ENCODE results near the gene NID2.

Gene NID2, protein sequence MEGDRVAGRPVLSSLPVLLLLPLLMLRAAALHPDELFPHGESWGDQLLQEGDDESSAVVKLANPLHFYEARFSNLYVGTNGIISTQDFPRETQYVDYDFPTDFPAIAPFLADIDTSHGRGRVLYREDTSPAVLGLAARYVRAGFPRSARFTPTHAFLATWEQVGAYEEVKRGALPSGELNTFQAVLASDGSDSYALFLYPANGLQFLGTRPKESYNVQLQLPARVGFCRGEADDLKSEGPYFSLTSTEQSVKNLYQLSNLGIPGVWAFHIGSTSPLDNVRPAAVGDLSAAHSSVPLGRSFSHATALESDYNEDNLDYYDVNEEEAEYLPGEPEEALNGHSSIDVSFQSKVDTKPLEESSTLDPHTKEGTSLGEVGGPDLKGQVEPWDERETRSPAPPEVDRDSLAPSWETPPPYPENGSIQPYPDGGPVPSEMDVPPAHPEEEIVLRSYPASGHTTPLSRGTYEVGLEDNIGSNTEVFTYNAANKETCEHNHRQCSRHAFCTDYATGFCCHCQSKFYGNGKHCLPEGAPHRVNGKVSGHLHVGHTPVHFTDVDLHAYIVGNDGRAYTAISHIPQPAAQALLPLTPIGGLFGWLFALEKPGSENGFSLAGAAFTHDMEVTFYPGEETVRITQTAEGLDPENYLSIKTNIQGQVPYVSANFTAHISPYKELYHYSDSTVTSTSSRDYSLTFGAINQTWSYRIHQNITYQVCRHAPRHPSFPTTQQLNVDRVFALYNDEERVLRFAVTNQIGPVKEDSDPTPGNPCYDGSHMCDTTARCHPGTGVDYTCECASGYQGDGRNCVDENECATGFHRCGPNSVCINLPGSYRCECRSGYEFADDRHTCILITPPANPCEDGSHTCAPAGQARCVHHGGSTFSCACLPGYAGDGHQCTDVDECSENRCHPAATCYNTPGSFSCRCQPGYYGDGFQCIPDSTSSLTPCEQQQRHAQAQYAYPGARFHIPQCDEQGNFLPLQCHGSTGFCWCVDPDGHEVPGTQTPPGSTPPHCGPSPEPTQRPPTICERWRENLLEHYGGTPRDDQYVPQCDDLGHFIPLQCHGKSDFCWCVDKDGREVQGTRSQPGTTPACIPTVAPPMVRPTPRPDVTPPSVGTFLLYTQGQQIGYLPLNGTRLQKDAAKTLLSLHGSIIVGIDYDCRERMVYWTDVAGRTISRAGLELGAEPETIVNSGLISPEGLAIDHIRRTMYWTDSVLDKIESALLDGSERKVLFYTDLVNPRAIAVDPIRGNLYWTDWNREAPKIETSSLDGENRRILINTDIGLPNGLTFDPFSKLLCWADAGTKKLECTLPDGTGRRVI (N-terminal part only)

DNA sequence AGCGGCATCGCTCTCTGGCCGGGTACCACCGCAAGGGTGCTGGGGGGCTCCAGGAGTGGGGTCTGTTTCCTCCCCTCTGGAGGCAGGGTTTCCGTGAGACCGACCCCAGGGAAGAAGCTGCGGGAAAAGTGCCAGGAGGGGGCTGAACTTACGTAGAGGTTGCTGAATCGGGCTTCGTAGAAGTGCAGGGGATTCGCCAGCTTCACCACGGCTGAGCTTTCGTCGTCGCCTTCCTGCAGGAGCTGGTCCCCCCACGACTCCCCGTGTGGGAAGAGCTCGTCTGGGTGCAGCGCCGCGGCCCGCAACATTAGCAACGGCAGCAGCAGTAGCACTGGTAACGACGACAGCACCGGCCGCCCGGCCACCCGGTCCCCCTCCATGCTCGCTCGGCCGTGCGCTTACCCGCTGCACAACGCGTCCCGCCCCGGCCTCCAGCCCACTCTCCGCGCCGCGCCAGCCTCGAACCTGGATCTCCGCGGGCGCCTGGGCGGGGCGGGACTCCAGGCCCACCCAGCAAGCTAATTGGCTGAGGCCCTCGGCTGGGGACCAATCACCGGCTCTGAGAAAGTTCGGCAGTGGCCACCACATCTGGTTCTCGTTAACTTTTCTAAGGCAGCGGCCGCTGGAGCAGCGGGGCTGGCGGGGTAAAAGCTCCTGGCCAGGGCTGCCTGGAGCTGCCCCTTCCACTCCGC is at the start of gene NID2:
TSS of gene NID2 (minus strand) at position 445 of the 692 bp plus-strand sequence. CDS start at position 380, 65 bp downstream.
- DNase-seq (ENCODE audit: low read depth in 1 of 2, low spot score in 1 of 2), result peak in 1 of 2 donors; percentile 0

DNA sequence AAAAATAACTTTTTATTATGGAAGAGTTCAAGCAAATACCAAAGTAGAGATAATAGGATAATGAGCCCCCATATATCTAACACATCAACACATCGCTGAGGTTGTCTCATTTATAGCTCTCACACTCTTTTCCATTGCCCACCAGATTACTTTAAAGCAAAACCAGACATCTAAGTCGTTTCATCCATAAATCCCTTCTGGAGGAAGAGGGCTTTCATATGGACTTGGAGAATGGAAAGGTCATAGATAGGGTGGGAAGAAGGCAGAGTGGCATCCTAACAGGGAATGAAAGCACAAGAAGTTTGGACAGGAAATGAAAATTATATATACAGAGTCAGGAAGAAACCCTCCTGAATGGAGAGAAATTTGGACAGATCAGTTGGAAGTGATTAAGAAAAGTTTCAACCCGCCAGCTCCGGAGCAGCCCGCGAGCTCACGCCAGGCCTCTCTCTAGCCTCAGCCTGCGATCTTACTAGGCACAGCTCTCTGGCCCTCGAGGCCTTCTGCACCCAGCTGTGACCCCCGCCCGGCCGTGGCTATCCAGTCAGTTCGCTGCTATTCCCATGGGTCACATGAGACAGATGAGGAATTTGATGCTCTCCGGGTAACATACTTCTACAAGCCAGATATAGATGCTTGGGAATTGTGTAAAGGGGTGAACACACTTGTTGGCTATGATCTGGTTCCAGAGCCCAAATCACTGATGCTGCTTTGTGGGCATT is 48.4 kb upstream of the NID2 start:
- no peak for DNase-seq (ENCODE audit: low read depth in 1 of 2, low spot score in 1 of 2)

DNA sequence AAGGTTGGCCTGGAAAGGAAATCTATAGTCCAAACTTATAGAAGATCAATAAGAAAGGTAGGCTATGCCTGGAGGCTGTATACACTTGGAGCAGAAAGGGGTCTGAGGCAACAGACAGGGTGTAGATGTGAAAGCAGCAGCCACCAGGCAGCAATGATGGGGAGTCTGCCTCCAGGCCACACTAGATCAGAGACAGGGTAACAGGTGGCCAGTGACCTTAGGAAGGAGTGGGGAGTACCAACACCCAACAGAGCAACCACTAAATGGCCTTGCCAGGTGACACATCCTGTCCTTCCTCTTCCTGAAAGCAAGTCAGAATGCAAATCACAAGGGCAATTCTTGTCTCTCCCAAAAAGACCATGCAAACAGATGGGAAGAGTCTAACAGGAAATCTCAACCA is 46.4 kb upstream of the NID2 start:
- no peak for DNase-seq (ENCODE audit: low read depth in 1 of 2, low spot score in 1 of 2)

DNA sequence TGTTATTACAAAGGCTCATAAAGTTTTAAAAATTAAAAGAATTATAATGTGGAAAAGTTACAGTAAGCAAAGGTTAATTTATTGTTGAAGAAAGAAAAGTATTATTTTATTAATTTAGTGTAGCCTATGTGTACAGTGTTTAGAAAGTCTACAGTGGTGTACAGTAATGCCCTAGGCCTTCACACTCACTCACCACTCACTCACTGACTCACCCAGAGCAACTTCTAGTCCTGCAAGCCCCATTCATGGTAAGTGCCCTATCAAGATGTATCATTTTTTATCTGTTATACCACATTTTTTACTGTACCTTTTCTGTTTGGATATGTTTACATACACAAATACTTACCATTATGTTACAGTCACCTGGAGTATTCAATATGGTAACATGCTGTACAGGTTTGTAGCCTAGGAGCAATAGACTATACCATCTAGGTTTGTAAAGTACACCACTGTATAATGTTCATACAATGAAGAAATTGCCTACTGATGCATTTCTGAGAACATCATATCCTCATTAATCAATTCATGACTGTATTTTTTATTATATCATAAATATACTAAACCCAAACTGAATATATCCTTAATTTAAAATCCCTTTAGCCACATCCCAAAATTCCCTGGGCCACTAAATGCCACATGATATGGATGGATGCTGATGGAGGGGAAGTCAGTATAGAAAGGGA is 43.6 kb upstream of the NID2 start:
- DNase-seq (ENCODE audit: low read depth in 1 of 2, low spot score in 1 of 2), result no peak

DNA sequence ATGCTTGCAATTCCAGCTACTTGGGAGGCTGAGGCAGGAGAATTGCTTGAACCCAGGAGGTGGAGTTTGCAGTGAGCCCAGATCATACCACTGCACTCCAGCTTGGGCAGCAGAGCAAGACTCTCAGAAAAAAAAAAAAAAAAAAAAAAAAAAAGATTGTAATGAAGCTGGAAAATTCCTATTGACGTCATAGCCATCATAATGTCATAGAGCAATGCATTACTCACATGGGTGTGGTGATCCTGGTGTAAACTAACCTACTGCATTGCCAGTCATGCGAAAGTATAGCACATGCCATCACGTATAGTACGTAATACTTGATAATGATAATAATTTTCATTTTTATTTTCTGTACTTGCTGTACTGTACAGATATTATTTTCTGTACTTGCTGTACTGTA is 42.7 kb upstream of the NID2 start:
- DNase-seq (ENCODE audit: low read depth in 1 of 2, low spot score in 1 of 2), result no peak

GRCh38 chr14:52110441-52111086 is 41.7 kb upstream of the NID2 start:
- DNase-seq (ENCODE audit: low read depth in 1 of 2, low spot score in 1 of 2), result no peak

DNA sequence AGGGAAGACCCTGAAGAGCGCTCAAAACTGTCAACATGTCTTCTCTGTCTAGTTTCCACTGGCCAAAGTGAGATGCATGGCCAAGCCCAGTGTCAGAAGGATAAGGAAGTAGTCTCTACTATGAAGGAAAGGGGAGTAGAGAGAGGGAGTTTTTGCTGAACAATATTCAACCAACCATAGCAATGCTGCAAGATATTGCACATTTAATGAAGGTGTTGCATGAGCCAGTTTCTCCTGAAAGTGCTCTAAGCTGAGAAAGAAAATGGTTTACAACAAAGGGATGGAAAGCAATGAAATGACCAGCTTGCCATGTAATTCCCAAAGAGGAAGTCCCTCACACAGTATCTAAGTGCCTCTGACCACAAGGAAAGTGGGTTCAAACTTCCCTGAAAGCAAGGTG is 40.0 kb upstream of the NID2 start:
- DNase-seq (ENCODE audit: low read depth in 1 of 2, low spot score in 1 of 2), result no peak

GRCh38 chr14:52106840-52107239 is 38.0 kb upstream of the NID2 start:
- DNase-seq (ENCODE audit: low read depth in 1 of 2, low spot score in 1 of 2), result no peak

- no peak for DNase-seq (ENCODE audit: low read depth in 1 of 2, low spot score in 1 of 2)
Observed at GRCh38 chr14:52103416-52103815, 34.6 kb upstream of the NID2 start.

DNA sequence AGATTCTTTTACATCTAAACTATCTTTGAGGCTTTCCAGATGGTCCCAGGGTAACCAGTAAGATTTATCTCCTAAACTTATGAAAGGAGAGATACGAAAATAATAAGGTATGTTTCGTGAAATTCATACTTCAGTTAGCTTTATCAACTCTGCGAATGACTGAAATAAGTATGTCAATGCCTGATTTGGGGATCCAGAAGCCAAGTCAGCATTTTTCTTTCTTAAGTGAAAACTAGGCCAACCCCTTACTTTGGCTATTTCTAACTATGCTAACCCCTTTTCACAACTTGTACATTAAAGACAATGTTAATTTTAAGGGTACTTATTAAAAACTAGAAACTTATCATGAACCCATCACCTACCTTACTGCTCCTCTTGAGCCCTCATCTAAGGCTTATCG is 26.9 kb upstream of the NID2 start:
- no peak for DNase-seq (ENCODE audit: low read depth in 1 of 2, low spot score in 1 of 2)

DNA sequence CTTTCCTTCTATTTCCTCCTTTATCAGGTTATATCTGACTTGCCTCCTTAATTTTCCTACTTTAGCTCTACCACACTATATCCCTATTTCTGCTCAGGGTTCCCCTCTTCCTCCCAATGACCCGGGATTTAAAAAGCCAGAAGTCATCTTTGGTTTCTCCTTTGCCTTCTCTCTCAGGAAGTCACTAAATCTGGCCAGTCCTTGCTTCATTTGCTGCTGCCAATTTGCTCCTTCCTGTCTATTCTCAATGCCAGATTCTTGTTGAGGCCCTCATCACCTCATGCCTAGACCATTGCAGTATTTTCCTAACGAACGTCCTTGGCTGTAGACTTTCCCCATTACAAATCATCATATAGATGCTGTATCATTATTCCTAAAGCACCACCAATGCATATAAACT is 26.5 kb upstream of the NID2 start:
- DNase-seq (ENCODE audit: low read depth in 1 of 2, low spot score in 1 of 2), result no peak

GRCh38 chr14:52094546-52095271 is 25.9 kb upstream of the NID2 start:
- no peak for DNase-seq (ENCODE audit: low read depth in 1 of 2, low spot score in 1 of 2)

GRCh38 chr14:52091928-52092327 is 23.1 kb upstream of the NID2 start:
- no peak for DNase-seq (ENCODE audit: low read depth in 1 of 2, low spot score in 1 of 2)

DNA sequence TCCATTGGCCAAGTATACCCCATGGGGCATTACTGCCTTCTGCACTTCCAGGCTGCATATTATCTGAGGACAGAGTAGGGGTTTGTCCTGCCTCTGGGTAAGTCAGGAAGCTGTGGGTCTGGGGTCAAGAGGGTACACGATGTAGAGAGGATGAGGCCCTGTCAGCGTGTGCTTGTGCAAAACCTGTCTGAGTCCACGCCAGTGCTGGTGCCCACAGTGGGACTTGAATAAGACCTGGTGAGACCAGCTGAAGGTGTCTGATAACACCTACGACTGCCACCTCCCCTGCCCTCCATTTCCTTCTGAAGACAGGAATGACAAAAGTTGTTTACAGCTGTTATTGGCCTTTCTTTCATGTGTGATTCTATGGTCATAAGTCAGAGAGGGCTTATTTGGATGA is 22.1 kb upstream of the NID2 start:
- no peak for DNase-seq (ENCODE audit: low read depth in 1 of 2, low spot score in 1 of 2)

DNA sequence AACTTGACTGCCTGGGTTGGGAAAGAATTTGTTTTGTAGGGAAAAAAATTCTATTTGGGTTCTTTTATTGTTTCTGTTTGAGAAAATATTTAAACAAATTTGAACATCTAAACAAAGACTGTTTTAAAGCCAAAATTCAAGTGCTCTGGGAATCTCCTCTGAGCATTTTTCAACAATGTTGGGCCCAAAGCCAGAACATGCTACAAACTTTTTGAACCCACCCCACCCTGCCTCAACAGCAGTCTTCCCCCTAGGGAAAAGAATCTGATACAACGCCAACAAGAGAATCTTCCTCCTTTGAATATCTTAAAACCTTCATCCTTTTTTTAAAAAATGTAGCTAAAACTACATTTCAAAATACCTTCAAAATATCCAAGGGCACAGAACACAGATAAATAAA is 20.4 kb upstream of the NID2 start:
- no peak for DNase-seq (ENCODE audit: low read depth in 1 of 2, low spot score in 1 of 2)

- no peak for DNase-seq (ENCODE audit: low read depth in 1 of 2, low spot score in 1 of 2)
Observed at GRCh38 chr14:52086711-52087110, 17.9 kb upstream of the NID2 start.

- no peak for DNase-seq (ENCODE audit: low read depth in 1 of 2, low spot score in 1 of 2)
Observed at GRCh38 chr14:52082903-52083302, 14.0 kb upstream of the NID2 start.

DNA sequence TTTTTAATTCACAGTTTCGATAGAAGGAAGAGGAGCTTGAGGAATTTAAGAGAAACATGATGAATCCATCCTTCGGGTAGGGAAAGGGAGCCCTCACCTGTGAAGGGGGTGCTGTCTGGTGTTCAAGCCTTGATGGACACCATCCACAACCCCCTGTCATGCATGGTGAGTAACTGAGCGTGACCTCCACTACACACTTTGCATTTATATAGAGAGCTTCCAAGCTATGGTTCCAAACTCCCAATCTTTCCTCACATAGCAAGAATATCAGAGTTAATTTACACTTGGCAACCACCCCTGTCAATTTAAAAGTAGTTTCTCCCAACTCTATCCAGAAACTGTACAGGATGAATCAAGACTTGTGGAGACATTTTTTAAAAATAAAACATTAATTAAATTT is 13.1 kb upstream of the NID2 start:
- no peak for DNase-seq (ENCODE audit: low read depth in 1 of 2, low spot score in 1 of 2)

Measured in activated T-helper 1 cell treated with anti-CD3 and anti-CD28 coated beads, Interleukin-2, amount 50 U/mL, for 16 hours (primary cell).